ENCODE results near the gene OR5K3.
"Not testable (repeated sequence)": the region's sequence is repeated elsewhere in the genome, so short reads cannot be mapped to it uniquely, and the experiment has no call there.

The OR5K3 gene

DNA sequence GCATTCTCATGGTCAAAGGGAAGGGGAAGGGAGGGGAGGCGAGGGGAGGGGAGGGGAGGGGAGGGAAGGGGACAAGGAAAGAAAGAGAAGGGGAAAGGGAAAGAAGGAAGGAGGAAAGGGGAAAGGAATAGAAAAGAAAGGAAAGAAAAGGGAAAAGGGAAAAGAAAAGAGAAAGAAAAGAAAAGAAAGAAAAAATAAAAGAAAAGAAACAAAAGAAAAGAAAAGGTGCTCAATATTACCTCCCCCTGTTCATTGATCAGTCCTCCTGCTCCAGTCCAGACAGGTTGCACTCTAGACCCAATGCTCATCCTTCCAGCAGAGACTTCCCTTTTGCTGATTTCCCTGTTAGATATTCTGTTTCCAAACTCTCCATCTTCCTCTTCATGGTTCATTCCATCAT is 18.0 kb upstream of the OR5K3 start:
- H3K9me3 ChIP-seq (ENCODE audit: low read length) = no peaks in the 10 kb centered on the region
- H3K4me3 ChIP-seq (ENCODE audit: low read length) = no peak overlapping the region
- no peaks in the 10 kb centered on the region for H3K27me3 ChIP-seq (ENCODE audit: insufficient read depth, low read length)
- H3K36me3 ChIP-seq (ENCODE audit: insufficient read depth, low read length) = no peaks in the 10 kb centered on the region
- no peaks in the 10 kb centered on the region for H3K4me1 ChIP-seq (ENCODE audit: insufficient read depth, low read length)
- H2AFZ ChIP-seq (ENCODE audit: low read depth, low read length) = no peak overlapping the region

DNA sequence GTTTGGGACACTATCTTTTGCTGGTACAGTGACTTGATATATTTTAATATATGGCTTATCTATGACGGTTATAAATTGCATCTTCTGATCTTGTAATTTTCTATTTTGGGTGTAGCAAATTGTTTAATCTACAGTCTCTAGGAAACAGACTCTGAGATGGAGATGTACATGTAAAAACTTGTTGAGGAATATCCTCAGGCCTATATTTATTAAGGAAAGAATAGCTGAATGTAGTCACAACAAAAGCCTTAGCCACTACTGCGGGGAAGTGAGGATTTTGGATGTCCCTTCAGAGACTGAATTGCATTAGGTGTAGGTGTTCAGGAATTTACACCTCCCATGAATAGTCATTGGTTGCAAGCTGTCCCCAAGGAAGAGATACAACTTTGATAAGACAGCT is 13.8 kb upstream of the OR5K3 start:
- Histone ChIP-seq H3K4me3 (ENCODE audit: low read length) (no peak overlapping the region), H3K36me3 (ENCODE audit: insufficient read depth, low read length) (no peaks in the 10 kb centered on the region), H3K27me3 (ENCODE audit: insufficient read depth, low read length) (no peaks in the 10 kb centered on the region)

DNA sequence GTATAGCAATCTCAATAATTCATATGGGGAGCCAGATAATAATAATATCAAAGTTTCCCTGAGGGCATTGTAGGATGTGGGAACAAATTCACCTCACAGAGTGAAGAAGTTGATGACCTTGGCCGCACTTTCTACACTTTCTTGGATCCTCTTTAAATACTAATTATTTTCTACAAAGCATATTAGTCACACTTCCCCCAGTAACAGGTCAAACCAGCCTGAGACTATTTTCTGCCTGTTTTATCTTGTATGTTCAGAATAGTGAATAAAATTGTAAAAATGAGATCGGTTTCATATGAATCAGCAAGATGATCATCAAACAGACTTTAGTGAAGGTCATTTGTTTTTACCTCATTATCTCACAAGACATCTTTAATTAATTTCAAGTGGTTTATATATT is 2.3 kb upstream of the OR5K3 start:
- Histone ChIP-seq H2AFZ (ENCODE audit: low read depth, low read length) (no peak overlapping the region), H3K9me3 (ENCODE audit: low read length) (no peaks in the 10 kb centered on the region), H3K36me3 (ENCODE audit: insufficient read depth, low read length) (no peaks in the 10 kb centered on the region), H3K4me3 (ENCODE audit: low read length) (no peak overlapping the region), H3K27me3 (ENCODE audit: insufficient read depth, low read length) (no peaks in the 10 kb centered on the region), H3K4me1 (ENCODE audit: insufficient read depth, low read length) (no peaks in the 10 kb centered on the region)

More for the DNA sequence above, 13.8 kb upstream of the OR5K3 start:
- no peak overlapping the region for H2AFZ ChIP-seq (ENCODE audit: low read depth, low read length)
- H3K9me3 ChIP-seq (ENCODE audit: low read length) = no peaks in the 10 kb centered on the region
- no peaks in the 10 kb centered on the region for H3K4me1 ChIP-seq (ENCODE audit: insufficient read depth, low read length)

DNA sequence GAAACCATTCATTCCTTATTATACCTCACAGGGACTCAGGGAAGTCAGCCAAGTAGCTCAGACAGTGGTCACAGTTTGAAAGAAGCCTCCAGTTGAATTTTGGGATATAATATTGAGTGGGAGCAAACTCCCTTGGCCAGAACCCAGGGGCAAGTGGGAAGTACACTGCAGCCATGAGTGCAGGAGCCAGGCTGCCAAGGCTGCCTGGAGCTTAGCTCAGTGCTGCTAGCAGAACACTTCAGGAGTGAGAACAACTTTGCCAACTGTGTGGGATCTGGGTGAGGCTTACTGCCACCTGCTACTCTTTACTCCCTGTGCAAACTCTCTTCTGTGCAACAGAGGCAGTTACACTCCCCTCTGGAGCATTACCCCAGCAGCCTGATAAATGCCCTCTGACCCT is 4.6 kb downstream of the OR5K3 start:
- no peaks in the 10 kb centered on the region for H3K9me3 ChIP-seq (ENCODE audit: low read length)
- H3K4me3 ChIP-seq (ENCODE audit: low read length) = no peak overlapping the region
- H3K4me1 ChIP-seq (ENCODE audit: insufficient read depth, low read length) = no peaks in the 10 kb centered on the region
- no peak overlapping the region for H2AFZ ChIP-seq (ENCODE audit: low read depth, low read length)
- no peaks in the 10 kb centered on the region for H3K27me3 ChIP-seq (ENCODE audit: insufficient read depth, low read length)
- H3K36me3 ChIP-seq (ENCODE audit: insufficient read depth, low read length) = no peaks in the 10 kb centered on the region

DNA sequence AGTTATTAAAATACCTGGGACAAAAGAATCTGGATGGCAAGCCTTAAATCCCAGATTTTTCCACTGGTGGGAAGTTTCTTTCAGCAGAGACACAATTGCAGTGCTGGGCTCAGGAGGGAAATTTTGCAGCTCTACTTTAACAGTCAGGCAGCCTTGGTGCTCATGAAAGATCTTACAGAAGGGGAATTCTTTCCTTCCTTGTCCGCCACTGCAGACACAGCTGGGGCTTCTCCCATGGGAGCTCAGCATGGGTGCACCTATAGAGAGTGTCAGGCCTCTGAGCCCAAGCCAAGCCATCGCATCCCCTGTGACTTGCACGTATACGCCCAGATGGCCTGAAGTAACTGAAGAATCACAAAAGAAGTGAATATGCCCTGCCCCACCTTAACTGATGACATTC is 6.0 kb downstream of the OR5K3 start:
- H3K27me3 ChIP-seq (ENCODE audit: insufficient read depth, low read length); H2AFZ ChIP-seq (ENCODE audit: low read depth, low read length): not testable (repeated sequence)

DNA sequence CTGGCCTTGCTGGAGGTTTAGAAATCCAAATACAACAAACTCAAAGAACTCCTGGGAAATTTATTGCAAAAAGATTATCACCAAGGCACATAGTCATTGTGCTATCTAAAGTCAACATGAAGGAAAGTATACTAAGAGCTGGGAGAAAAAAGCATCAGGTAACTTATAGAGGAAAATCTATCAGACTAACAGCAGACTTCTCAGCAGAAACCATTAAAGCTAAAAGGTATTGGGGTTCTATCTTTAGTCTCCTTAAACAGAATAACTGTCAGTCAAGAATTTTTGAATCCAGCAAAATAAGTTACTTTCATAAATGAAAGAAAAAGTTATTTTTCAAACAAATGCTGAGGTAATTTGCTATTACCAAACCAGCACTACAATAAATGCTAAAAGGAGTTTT is 8.0 kb downstream of the OR5K3 start:
- H3K4me3 ChIP-seq (ENCODE audit: low read length) = no peak overlapping the region
- H3K27me3 ChIP-seq (ENCODE audit: insufficient read depth, low read length) = no peaks in the 10 kb centered on the region
- no peaks in the 10 kb centered on the region for H3K36me3 ChIP-seq (ENCODE audit: insufficient read depth, low read length)
- H3K4me1 ChIP-seq (ENCODE audit: insufficient read depth, low read length) = no peaks in the 10 kb centered on the region
- H3K9me3 ChIP-seq (ENCODE audit: low read length) = no peaks in the 10 kb centered on the region
- no peak overlapping the region for H2AFZ ChIP-seq (ENCODE audit: low read depth, low read length)

More for the DNA sequence above, 6.0 kb downstream of the OR5K3 start:
- not testable (repeated sequence) for H3K4me3 ChIP-seq (ENCODE audit: low read length); H3K4me1 ChIP-seq (ENCODE audit: insufficient read depth, low read length); H3K9me3 ChIP-seq (ENCODE audit: low read length); H3K36me3 ChIP-seq (ENCODE audit: insufficient read depth, low read length)

DNA sequence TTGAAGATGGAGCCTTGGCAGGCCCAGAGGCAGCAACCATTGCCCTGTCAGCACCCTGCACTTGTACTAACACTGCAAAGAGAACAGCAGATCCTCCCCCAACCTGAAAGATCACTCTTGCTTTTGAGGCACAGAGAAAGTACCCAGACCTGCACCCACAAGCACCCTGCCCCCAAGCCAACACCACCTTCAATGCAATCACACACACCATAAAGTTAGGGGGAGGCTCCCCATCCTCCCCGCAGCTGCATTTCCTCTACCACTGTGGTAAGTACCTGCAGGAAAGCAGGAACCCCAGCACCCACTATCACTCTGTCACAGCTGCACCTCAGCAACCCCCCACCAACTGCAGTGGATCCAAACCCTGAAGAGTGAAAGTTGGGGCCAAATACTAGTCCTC is 12.0 kb downstream of the OR5K3 start:
- Histone ChIP-seq H3K9me3 (ENCODE audit: low read length) (no peaks in the 10 kb centered on the region), H3K4me3 (ENCODE audit: low read length) (no peak overlapping the region), H2AFZ (ENCODE audit: low read depth, low read length) (no peak overlapping the region), H3K36me3 (ENCODE audit: insufficient read depth, low read length) (no peaks in the 10 kb centered on the region), H3K27me3 (ENCODE audit: insufficient read depth, low read length) (no peaks in the 10 kb centered on the region), H3K4me1 (ENCODE audit: insufficient read depth, low read length) (no peaks in the 10 kb centered on the region)

DNA sequence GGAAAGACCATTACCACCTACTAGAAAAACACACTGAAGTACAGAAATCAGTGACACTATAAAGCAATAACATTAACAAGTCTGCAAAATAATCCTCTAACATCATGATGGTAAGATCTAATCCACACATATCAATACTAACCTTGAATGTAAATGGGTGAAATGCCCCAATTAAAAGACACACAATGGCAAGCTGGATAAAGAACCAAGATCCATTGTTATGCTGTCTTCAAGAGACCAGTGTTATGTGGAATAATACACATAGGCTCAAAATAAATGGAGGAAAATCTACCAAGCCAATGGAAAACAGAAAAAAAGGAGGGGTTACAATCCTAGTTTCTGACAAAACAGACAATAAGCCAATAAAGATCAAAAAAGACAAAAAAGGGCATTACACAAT is 13.5 kb downstream of the OR5K3 start:
- H3K9me3 ChIP-seq (ENCODE audit: low read length) = no peaks in the 10 kb centered on the region
- H3K4me1 ChIP-seq (ENCODE audit: insufficient read depth, low read length) = no peaks in the 10 kb centered on the region
- H3K36me3 ChIP-seq (ENCODE audit: insufficient read depth, low read length) = no peaks in the 10 kb centered on the region
- H3K27me3 ChIP-seq (ENCODE audit: insufficient read depth, low read length) = no peaks in the 10 kb centered on the region
- H3K4me3 ChIP-seq (ENCODE audit: low read length) = no peak overlapping the region
- no peak overlapping the region for H2AFZ ChIP-seq (ENCODE audit: low read depth, low read length)

DNA sequence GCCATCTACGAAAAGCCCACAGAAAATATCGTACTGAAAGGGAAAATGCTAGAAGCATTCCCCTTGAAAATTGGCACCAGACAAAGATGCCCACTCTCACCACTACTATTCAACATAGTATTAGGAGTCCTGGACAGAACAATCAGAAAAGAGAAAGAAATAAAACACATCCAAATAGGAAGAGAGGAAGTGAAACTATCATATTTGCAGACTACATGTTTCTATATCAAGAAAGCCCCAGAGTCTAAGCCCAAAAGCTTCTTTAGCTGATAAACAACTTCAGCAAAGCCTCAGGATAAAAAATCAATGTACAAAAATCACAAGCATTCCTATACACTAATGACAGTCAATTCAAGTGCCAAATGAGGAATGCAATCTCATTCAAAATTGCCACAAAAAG is 15.6 kb downstream of the OR5K3 start:
- Histone ChIP-seq H3K36me3 (ENCODE audit: insufficient read depth, low read length) (no peaks in the 10 kb centered on the region), H2AFZ (ENCODE audit: low read depth, low read length) (no peak overlapping the region), H3K4me3 (ENCODE audit: low read length) (no peak overlapping the region), H3K27me3 (ENCODE audit: insufficient read depth, low read length) (no peaks in the 10 kb centered on the region), H3K4me1 (ENCODE audit: insufficient read depth, low read length) (no peaks in the 10 kb centered on the region), H3K9me3 (ENCODE audit: low read length) (no peaks in the 10 kb centered on the region)

DNA sequence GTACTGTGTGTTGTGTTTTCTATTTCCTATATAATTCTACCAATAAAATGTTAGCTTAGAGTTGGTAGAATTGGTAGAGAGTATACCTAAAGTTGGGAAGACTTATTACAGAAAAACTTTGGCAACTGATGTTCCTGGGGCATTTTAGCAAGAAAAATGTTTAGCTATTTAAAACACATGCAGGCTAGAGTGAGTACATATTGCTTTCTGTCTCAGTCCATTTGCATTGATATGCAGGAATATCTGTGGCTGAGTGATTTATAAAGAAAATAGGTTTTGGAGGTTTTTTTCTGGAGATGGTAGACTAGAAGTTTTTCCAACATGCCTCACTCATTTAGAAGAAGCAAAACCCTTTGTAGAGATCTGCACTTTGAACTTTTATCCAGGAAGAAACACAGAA is 42.1 kb downstream of the OR5K3 start:
- no peak overlapping the region for H2AFZ ChIP-seq (ENCODE audit: low read depth, low read length)
- no peaks in the 10 kb centered on the region for H3K4me1 ChIP-seq (ENCODE audit: insufficient read depth, low read length)
- no peaks in the 10 kb centered on the region for H3K36me3 ChIP-seq (ENCODE audit: insufficient read depth, low read length)
- H3K4me3 ChIP-seq (ENCODE audit: low read length) = no peak overlapping the region
- no peaks in the 10 kb centered on the region for H3K9me3 ChIP-seq (ENCODE audit: low read length)
- H3K27me3 ChIP-seq (ENCODE audit: insufficient read depth, low read length) = no peaks in the 10 kb centered on the region

DNA sequence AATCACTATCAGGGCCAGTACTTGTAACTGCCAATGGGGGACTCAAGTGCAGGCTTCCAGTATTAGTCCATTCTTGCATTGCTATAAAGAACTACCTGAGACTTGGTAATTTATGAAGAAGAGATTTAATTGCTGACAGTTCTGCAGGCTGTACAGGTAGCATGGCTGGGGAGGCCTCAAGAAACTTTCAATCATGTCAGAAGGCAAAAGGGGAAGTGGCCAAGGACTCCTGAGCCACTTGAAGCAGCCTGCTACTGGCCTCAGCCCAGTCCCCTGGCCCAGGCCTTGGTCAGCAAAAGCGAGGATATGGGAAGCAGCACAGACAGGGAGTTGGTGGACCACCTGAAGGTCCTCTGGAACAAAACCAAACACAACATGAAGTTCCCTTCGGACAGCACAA is 43.3 kb downstream of the OR5K3 start:
- Histone ChIP-seq H3K4me3 (ENCODE audit: low read length) (no peak overlapping the region), H3K36me3 (ENCODE audit: insufficient read depth, low read length) (no peaks in the 10 kb centered on the region), H3K27me3 (ENCODE audit: insufficient read depth, low read length) (no peaks in the 10 kb centered on the region), H3K4me1 (ENCODE audit: insufficient read depth, low read length) (no peaks in the 10 kb centered on the region), H3K9me3 (ENCODE audit: low read length) (no peaks in the 10 kb centered on the region), H2AFZ (ENCODE audit: low read depth, low read length) (no peak overlapping the region)

DNA sequence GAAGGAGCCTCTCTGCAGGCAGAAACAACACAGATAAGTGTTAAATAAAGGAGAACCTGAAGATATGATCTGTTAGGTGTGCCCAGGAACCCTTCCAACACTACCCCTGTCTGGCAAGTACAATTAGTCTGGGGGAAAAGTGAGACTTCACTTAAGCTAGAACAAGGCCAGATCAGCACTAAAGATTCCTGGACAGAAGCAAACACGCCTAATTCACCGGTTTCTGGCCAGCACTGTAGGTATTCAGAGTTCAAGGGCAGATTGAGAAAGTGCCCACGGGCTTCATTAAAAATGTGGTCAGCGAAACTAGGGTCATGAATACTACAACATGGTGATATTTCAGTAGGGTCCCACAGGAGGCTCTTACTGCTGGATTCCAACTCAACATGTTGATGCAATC is 43.9 kb downstream of the OR5K3 start:
- no peak overlapping the region for H2AFZ ChIP-seq (ENCODE audit: low read depth, low read length)
- no peaks in the 10 kb centered on the region for H3K9me3 ChIP-seq (ENCODE audit: low read length)
- H3K36me3 ChIP-seq (ENCODE audit: insufficient read depth, low read length) = no peaks in the 10 kb centered on the region
- H3K4me1 ChIP-seq (ENCODE audit: insufficient read depth, low read length) = no peaks in the 10 kb centered on the region
- no peaks in the 10 kb centered on the region for H3K27me3 ChIP-seq (ENCODE audit: insufficient read depth, low read length)
- H3K4me3 ChIP-seq (ENCODE audit: low read length) = no peak overlapping the region

DNA sequence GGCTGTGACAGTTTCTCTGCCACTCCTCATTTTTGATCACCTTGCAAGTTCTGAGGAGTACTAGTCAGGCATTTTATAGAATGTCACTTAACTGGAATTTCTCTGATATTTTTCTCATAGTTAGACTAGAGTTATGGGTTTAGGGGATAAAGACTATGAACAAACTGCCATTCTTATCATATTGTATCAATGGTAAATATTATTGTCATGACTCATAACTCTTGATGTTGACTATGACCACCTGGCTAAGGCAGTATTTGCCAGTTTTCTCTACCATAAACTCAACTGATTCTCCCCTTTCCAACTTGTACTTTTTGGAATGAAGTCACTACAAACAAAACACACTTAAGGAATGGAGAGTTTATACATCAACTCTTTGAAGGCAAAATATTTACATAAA is 49.8 kb downstream of the OR5K3 start:
- no peaks in the 10 kb centered on the region for H3K27me3 ChIP-seq (ENCODE audit: insufficient read depth, low read length)
- no peaks in the 10 kb centered on the region for H3K36me3 ChIP-seq (ENCODE audit: insufficient read depth, low read length)
- H2AFZ ChIP-seq (ENCODE audit: low read depth, low read length) = no peak overlapping the region
- no peak overlapping the region for H3K4me3 ChIP-seq (ENCODE audit: low read length)
- H3K4me1 ChIP-seq (ENCODE audit: insufficient read depth, low read length) = no peaks in the 10 kb centered on the region
- H3K9me3 ChIP-seq (ENCODE audit: low read length) = no peaks in the 10 kb centered on the region
